ENCODE results near the gene RSPH10B2. TPM values are rescaled to one million over a fixed set of nuclear protein-coding genes. Genes with fewer than 3 reads are reported as not detected.
A peak's percentile ranks its signal among the peaks of the same experiment; 100 is the strongest.

RSPH10B2 gene
- total and polyA plus RNA-seq, 2 of the 13 experiments (the other 11 are each of a cell fraction or from before 2014, with no cell fraction given) = 0.31 TPM; not detected in 1

GRCh38 chr7:6729492-6730342, 24.2 kb upstream of the RSPH10B2 start (continued):
- no peak for TF ChIP-seq ZBTB40 (IDR thresholded peaks at IDR 0.05)
- TF ChIP-seq ZBTB40 (CRISPR knock-in tag; IDR thresholded peaks at IDR 0.05) = 0 out of 2 replicates have a peak, but pooled peaks have one; percentile 20
- TF ChIP-seq ZNF589 (CRISPR knock-in tag; conservative IDR thresholded peaks at IDR 0.05) = peak; percentile 80
- no peak for TF ChIP-seq SSRP1 (CRISPR knock-in tag; IDR thresholded peaks at IDR 0.05)
- TF ChIP-seq RARG (CRISPR knock-in tag; IDR thresholded peaks at IDR 0.05; ENCODE audit: low read depth) = no peak
- TF ChIP-seq ZNF841 (CRISPR knock-in tag; IDR thresholded peaks at IDR 0.05; ENCODE audit: borderline replicate concordance) = no peak
- no peak for TF ChIP-seq ZKSCAN1 (IDR thresholded peaks at IDR 0.05; ENCODE audit: low read length)
- TF ChIP-seq, protein P1, sequence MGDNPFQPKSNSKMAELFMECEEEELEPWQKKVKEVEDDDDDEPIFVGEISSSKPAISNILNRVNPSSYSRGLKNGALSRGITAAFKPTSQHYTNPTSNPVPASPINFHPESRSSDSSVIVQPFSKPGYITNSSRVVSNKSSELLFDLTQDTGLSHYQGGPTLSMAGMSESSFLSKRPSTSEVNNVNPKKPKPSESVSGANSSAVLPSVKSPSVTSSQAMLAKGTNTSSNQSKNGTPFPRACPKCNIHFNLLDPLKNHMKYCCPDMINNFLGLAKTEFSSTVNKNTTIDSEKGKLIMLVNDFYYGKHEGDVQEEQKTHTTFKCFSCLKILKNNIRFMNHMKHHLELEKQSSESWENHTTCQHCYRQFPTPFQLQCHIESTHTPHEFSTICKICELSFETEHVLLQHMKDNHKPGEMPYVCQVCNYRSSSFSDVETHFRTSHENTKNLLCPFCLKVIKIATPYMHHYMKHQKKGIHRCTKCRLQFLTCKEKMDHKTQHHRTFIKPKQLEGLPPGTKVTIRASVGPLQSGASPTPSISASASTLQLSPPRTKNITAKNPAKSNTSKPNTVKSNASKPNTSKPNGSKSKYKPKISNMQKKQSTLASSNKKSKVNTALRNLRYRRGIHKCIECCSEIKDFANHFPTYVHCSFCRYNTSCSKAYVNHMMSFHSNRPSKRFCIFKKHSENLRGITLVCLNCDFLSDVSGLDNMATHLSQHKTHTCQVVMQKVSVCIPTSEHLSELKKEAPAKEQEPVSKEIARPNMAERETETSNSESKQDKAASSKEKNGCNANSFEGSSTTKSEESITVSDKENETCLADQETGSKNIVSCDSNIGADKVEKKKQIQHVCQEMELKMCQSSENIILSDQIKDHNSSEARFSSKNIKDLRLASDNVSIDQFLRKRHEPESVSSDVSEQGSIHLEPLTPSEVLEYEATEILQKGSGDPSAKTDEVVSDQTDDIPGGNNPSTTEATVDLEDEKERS (CRISPR knock-in tag; IDR thresholded peaks at IDR 0.05) = no peak
- TF ChIP-seq PTBP1 (IDR thresholded peaks at IDR 0.05; ENCODE audit: low read depth, low read length, poor library complexity, severe bottlenecking) = no peak
- TF ChIP-seq PHB2 (IDR thresholded peaks at IDR 0.05; ENCODE audit: partially characterized antibody) = no peak
- TF ChIP-seq ZNF235 (CRISPR knock-in tag; IDR thresholded peaks at IDR 0.05; ENCODE audit: borderline replicate concordance) = peak; percentile 91
- 0 out of 2 replicates have a peak, but pooled peaks have one; percentile 36 for TF ChIP-seq ZNF34 (CRISPR knock-in tag; IDR thresholded peaks at IDR 0.05; ENCODE audit: borderline replicate concordance)

Data from HepG2 (cell line).